ENCODE data around the gene PASK.

DNA sequence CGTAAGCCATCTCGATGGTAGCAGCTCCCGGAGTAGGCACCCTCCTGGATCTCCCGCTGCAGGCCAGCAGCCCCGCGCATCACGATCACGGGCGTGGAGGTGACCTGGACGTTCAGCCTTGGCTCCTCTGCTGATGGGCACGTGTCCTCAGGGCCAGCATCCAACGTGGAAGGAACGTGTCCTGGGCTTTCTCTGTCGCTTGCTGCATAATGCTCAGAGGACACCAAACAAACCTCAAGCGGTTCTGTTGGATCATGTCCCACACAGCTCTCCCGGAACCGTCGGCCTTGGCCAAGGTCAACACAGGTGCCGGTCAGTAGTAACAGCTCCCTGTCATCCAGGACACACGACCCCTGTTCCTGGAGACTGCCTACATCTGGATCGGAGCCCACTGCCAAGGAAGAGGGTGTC is 23.1 kb downstream of the PASK start:
- TF ChIP-seq POLR2A (IDR thresholded peaks at IDR 0.05) = no peak
- TF ChIP-seq, protein P1, sequence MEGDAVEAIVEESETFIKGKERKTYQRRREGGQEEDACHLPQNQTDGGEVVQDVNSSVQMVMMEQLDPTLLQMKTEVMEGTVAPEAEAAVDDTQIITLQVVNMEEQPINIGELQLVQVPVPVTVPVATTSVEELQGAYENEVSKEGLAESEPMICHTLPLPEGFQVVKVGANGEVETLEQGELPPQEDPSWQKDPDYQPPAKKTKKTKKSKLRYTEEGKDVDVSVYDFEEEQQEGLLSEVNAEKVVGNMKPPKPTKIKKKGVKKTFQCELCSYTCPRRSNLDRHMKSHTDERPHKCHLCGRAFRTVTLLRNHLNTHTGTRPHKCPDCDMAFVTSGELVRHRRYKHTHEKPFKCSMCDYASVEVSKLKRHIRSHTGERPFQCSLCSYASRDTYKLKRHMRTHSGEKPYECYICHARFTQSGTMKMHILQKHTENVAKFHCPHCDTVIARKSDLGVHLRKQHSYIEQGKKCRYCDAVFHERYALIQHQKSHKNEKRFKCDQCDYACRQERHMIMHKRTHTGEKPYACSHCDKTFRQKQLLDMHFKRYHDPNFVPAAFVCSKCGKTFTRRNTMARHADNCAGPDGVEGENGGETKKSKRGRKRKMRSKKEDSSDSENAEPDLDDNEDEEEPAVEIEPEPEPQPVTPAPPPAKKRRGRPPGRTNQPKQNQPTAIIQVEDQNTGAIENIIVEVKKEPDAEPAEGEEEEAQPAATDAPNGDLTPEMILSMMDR (IDR thresholded peaks at IDR 0.05) = no peak

Measured in testis (tissue), 2 donors.